H1 (cell line): ENCODE results near the gene ERC1. TPM values are rescaled to one million over a fixed set of nuclear protein-coding genes. Genes with fewer than 3 reads are reported as not detected.

ENCODE experiments used
- KDM5A ChIP-seq: fragments of 200-600 bp; IDR thresholded peaks from 2 replicates; pipeline ENCODE4 v1.7.1; 2012; ENCODE audit warnings: mild to moderate bottlenecking, low read length, inconsistent platforms, mixed read lengths
- SUZ12 ChIP-seq: fragments of 200-600 bp; sonication (generic); IDR thresholded peaks from 2 replicates; pipeline ENCODE4 v1.6.1; 2012; ENCODE audit warnings: mild to moderate bottlenecking, inconsistent platforms, low read length, moderate library complexity, mixed read lengths
- polyA plus RNA-seq, 7 experiments: library from polyadenylated mRNA; depleted of rRNA in 3 of 7; stranded (reverse) in 5 of 7; unstranded in 2 of 7; fragments of >200 nt in 5 of 7; fragments of 200-250 nt in 2 of 7; gene quantifications; 1 replicate in 5 of 7; 2 replicates in 1 of 7; 4 replicates in 1 of 7; pipeline versions ENCODE4 v1.2.1 to v1.2.3, GENCODE V29; 2011 to 2013; ENCODE audit warnings: missing spikeins in 2 of 7, mixed read lengths in 2 of 7
- total RNA-seq: library from RNA; stranded (reverse); fragmentation: NEBNext Ultra II Directional; extraction: Animal tissue kit (Norgen Biotek cat#: 25700); gene quantifications from 2 replicates; pipeline ENCODE4 v1.2.1, GENCODE V29; 2021

Gene ERC1
- total and polyA plus RNA-seq, 2 of the 8 experiments (the other 6 are each of a cell fraction or from before 2014, with no cell fraction given): 7.8 to 45.7 TPM

GRCh38 chr12:1147821-1148220 is 156.8 kb downstream of the ERC1 start (continued):
- TF ChIP-seq KDM5A (no peak), SUZ12 (no peak)
- TF ChIP-seq, all 59 proteins: peak for 0
